IPS-18c (cell line): Measurements from ENCODE around the gene RNF169.
"Not testable (repeated sequence)": the region's sequence is repeated elsewhere in the genome, so short reads cannot be mapped to it uniquely, and the experiment has no call there.

Experiments used
- H3K4me3 ChIP-seq: 2 replicates; pipeline ENCODE4 v1.7.0; 2013; ENCODE audit warnings: low read depth, mild to moderate bottlenecking, low read length, moderate library complexity; ENCODE audit not compliant: insufficient read depth
- H3K9me3 ChIP-seq: one replicate; pipeline ENCODE4 v1.6.1; 2013; ENCODE audit warnings: mild to moderate bottlenecking, low read length, moderate library complexity; ENCODE audit not compliant: control insufficient read depth, insufficient read depth

Gene RNF169

GRCh38 chr11:74750598-74750997 lies 1.9 kb downstream of the RNF169 start:
- H3K9me3 ChIP-seq, H3K4me3 ChIP-seq: not testable (repeated sequence)

- Histone ChIP-seq H3K4me3 (no peak overlapping the region), H3K9me3 (no peaks in the 10 kb centered on the region)
Measured at GRCh38 chr11:74751303-74751702, 2.7 kb downstream of the RNF169 start.

GRCh38 chr11:74754507-74755252 lies 6.0 kb downstream of the RNF169 start:
- Histone ChIP-seq H3K4me3 (no peak overlapping the region), H3K9me3 (no peaks in the 10 kb centered on the region)

GRCh38 chr11:74755395-74755995 lies 6.8 kb downstream of the RNF169 start:
- Histone ChIP-seq H3K4me3 (no peak overlapping the region), H3K9me3 (no peaks in the 10 kb centered on the region)

GRCh38 chr11:74756571-74756970 lies 7.9 kb downstream of the RNF169 start:
- H3K4me3 ChIP-seq, result no peak overlapping the region
- H3K9me3 ChIP-seq, result no peaks in the 10 kb centered on the region

- Histone ChIP-seq H3K4me3 (no peak overlapping the region), H3K9me3 (no peaks in the 10 kb centered on the region)
Measured at GRCh38 chr11:74766905-74767304, 18.3 kb downstream of the RNF169 start.

DNA sequence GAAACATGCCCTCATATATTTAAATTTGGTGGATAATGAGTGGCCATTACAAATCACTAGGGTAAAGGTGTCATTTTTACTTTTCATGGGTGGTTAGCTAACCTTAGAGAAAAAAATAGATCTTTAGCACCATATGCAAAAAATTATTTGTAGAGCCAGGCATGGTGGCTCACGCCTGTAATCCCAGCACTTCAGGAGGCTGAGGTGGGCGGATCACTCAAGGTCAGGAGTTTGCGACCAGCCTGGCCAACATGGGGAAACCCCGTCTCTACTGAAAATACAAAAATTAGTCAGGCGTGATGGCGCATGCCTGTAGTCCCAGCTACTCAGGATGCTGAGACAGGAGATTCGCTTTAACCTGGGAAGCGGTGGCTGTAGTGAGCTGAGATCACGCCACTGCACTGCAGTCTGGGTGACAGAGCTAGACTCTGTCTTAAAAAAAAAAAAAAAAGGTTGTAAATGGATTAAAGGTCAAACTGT lies 19.6 kb downstream of the RNF169 start:
- H3K4me3 ChIP-seq, H3K9me3 ChIP-seq: not testable (repeated sequence)

- Histone ChIP-seq H3K4me3 (no peak overlapping the region), H3K9me3 (no peaks in the 10 kb centered on the region)
Measured at GRCh38 chr11:74769055-74769707, 20.5 kb downstream of the RNF169 start.

- Histone ChIP-seq H3K4me3 (no peak overlapping the region), H3K9me3 (no peaks in the 10 kb centered on the region)
Measured at GRCh38 chr11:74770456-74770855, 21.8 kb downstream of the RNF169 start.

GRCh38 chr11:74771139-74771538 lies 22.5 kb downstream of the RNF169 start:
- Histone ChIP-seq H3K9me3 (no peaks in the 10 kb centered on the region), H3K4me3 (no peak overlapping the region)

DNA sequence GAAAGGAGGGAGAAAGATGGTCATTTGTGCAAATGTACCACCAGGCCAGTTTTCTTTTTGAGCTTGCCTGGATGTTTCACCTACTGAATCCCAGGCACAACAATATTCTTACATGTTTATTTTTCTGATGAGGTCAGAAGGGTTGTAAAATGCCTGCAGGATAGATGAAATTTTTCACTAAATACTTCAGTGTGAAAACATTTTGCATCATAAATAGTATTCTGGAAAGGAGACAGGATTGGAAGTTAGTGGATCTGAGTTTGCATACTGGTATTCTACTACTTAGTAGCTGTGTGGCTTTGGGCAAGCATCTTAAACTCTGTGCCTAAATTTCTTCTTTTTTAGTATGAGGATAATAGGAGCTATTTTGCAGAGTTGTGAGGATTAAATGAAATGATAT lies 24.8 kb downstream of the RNF169 start:
- H3K9me3 ChIP-seq, result no peaks in the 10 kb centered on the region
- H3K4me3 ChIP-seq, result no peak overlapping the region

DNA sequence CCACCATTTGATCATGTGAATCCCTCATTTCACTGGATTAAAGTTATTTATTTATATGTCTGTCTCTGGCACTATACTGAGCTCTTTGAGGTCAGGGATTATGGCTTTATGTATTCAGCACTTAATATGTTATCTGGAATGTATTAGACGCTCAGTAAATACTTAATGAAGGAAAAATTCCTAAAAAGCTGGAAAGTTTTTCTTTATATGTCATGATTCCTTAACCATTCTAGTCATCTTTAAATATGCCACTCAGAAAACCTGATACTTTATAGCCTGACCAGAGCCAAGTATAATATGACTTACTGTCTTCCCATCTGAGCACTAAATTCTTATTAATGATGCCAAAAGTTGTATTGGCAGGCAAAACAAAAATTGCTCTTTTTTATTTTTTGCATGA lies 27.1 kb downstream of the RNF169 start:
- no peak overlapping the region for H3K4me3 ChIP-seq
- H3K9me3 ChIP-seq, result no peaks in the 10 kb centered on the region

GRCh38 chr11:74776546-74776945 lies 27.9 kb downstream of the RNF169 start:
- Histone ChIP-seq H3K9me3 (no peaks in the 10 kb centered on the region), H3K4me3 (no peak overlapping the region)

GRCh38 chr11:74777038-74777437 lies 28.4 kb downstream of the RNF169 start:
- no peak overlapping the region for H3K4me3 ChIP-seq
- H3K9me3 ChIP-seq, result no peaks in the 10 kb centered on the region

DNA sequence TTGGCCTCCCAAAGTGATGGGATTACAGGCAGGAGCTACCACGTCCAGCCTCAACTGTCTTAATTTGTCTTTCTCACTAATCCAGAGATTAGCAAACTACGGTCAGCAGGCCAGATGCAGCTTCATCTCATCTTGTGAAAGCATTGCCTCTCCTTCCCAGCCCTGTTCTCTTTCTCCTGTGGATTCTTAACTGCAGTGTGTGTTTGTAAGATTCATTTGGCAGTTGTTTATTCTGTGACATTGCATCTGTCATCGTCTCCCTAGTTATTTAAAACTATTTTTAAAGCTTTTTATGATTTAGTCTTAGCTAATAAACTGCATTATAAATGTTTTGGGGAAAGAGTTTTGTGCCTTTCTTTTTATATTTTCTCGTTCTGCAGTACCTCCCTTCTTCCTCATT lies 29.2 kb downstream of the RNF169 start:
- no peak overlapping the region for H3K4me3 ChIP-seq
- no peaks in the 10 kb centered on the region for H3K9me3 ChIP-seq

GRCh38 chr11:74778581-74778980 lies 29.9 kb downstream of the RNF169 start:
- no peaks in the 10 kb centered on the region for H3K9me3 ChIP-seq
- H3K4me3 ChIP-seq, result no peak overlapping the region

DNA sequence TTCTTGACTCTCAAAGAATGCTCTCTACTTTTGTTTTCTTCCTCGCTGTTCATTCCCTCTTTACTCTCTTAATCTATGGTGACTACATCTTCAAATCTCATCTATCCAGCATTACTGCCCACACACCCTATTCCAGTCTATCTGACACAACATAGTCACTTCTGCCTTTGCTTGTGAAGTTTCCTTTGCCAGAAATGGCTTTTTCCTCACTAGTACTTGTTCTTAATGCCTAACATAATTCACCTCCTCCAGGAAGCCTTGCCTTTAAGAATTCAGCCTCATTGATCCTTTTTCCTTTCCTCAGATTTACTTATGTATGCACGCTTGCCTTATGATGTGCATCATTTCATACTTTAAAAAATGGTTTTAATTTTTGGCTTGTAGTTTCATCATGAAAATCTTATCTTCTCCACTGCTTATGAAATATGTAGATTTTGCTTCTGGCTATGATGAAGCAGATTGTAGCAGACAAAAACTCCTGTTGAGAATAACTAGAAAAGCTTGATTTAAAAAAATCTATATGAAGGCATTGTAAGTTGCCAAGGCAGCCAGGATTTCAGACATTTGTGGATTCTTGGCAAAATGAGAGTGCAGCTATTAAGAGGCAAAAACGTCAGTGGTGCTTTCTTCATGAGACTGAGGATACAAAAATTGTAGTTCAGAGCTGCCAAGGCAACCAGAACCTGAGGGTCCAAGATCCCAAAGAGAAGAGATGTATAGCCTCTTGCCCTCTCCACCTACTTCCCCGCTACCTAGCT lies 31.8 kb downstream of the RNF169 start:
- H3K4me3 ChIP-seq, result no peak overlapping the region
- no peaks in the 10 kb centered on the region for H3K9me3 ChIP-seq
